Measurements from ENCODE around the gene RPRD1B.
"Not testable (repeated sequence)": the region's sequence is repeated elsewhere in the genome, so short reads cannot be mapped to it uniquely, and the experiment has no call there.

RPRD1B gene

DNA sequence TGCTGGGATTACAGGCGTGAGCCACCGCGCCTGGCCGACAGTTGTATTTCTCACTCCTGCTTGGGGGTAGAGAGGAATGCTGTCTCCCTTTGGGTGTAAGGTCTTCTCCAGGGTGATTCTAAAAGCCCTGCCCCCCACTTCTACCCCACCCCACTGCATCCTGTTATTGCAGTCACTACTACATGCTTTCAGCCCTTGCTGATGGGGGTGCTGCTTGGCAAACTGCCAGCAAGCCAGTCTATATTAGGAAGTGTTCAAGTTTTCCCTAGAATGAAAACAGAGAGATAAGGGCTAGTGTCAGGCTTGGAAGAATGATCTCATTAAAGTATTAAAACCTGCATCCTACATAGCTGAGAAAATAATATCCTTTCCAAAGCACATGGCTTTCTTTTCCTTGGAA, 31.6 kb upstream of the RPRD1B start:
- no peak for DNase-seq

DNA sequence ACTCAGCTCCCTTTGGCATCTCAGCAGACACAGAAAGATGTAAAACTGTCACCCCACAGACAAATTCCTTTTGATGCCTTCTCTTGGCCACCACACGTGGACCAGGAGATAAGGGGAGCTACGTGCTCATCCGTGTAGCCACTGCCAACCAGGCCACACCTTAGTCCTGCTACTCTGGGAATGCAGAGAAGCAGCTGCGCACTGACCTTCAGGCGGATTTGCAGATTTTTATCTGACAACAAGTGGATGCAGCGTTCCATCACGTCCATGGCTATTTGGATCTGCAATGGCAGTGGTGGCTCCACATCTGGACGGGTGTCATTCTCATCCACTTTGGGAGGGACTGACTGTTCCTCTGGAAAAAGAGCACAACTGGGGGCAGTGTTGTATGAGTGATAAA, 31.1 kb upstream of the RPRD1B start:
- DNase-seq: no peak

DNA sequence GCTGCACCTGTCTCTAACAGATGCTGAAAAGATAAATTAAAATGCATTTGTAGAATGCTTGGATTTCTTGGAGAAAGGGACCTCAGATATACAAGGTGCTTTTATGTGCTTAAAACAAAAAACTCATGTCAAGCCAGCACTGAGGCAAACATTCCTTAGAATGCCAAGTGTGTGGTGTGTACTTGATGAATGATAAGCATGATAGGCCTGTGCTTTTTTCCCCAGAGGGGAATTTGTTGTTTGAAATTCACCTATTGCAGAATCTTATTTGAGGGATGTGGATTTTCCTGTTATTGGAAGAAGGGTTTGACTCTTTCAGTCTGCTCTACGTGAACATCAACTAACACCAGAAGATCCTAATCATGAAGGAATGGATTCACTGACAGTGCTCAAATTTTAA, 29.1 kb upstream of the RPRD1B start:
- no peak for DNase-seq

DNA sequence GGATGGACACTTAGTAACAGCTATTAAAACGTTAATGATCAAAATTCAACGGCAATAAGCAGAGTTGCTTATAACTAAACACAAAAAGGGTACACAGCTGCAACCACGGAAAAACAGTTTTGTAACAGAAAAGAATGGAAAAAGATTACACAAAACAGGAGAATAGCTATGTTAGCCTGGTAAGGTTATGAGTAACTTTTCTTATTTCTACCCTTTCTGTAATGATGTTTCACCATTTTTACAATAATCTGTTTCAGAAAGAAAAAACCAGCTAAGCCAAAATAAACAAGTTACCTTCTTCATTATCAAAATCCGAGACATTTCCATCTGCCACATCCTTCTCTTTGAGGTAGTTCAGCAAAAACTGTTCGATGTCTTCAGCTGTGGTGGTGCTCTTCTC, 27.6 kb upstream of the RPRD1B start:
- DNase-seq: no peak

DNA sequence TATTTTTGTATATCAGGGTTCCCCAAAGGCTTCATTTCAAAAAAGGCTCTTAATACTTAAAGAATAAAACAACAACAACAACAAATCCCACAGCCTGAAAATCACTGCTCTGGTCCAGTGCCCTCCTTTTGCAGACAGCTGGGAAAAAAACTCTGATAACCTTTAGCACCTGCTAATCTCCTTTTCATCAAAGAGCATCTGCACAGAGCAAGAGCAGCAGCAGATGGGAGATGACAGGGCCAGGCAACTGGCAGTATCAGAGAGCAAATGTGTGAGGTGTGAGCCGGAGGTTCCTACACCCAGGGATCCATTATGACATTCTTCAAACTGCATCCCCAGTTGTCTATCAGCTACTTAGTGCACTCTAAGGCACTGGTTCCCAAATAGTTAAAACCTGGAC, 26.0 kb upstream of the RPRD1B start:
- DNase-seq: no peak

DNA sequence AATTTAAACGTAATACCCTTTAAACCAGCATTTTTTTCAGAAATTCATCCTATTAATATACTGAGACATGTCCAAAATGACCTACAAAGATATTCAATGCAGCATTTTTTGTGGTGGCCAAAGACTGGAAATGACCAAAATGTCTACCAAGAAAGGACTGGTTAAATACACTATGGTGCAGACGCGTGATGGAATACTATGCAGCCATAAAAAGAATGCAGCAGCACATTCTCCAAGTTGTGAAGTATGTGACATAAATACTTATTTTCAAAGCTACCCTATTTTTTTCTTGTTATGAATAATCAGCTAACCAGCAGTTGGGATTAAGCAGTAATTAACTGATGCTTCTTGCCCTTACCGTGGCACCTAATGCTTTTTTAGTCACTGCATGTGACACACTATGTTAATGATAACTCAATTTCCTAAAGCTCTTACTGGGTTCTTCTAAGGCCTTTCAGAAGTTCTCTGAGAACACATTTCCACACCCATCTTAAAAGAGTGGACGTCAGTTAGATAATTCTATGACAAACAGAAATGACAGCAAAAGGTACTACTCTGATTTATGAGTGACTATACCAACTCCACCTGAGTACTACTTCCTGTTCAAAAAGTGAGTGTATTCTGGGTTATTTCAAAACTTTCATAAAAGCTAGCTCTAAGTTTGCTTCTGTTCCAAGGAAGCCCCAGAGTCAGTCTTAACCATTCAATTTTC, 25.2 kb upstream of the RPRD1B start:
- DNase-seq: no peak

DNA sequence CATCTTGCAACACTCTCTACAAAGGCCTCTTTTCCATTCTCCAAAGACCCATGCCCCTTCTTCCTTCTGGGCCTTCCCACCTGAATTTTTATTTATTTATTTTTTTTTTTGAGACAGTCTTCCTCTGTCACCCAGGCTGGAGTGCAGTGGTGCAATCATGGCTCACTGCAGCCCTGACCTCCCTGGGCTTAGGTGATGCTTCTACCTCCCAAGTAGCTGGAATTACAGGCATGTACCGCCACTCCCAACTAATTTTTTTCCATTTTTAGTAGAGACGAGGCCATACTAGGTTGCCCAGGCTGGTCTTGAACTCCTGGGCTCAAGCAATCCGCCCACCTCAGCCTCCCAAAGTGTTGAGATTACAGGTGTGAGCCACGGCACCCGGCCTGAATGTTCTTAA, 24.1 kb upstream of the RPRD1B start:
- DNase-seq: not testable (repeated sequence)

DNA sequence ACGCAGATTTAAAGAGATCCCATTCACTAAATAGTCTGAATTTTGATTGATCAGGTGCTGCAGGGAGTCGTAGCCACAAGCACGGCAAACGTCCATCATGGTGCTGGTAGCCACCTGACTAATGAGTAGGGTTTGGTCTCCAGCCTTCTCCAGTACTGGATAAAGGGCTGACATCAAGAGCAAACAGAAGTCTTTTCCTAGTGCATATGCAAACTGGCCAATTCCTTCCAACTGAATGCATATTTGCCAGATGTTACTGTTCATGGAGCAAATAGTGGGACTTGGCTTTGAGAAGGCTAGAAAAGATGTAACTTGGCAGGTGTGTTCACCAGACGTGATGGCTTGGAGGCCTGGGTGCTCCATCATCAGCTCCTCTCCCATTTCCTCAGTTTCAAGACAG, 21.9 kb upstream of the RPRD1B start:
- no peak for DNase-seq

DNA sequence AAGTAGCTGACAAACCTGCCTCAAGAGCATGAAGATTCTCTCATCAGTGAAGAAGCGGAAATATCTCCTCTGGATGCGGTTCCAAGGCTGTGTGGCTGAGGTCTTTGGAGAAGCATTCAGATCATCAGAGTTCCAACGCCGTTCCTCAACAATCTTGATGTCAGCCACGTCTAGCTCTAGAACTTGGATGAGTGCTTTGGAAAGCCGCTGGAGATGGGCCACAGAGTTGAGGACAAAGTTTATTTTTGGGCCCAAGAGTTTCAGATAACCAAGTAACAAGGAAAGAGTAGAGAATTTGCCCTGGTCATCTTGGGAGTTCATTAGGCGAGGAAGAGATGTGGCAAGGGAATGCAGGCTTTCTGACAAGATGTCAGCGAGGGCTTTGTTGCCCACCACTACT, 21.2 kb upstream of the RPRD1B start:
- no peak for DNase-seq

DNA sequence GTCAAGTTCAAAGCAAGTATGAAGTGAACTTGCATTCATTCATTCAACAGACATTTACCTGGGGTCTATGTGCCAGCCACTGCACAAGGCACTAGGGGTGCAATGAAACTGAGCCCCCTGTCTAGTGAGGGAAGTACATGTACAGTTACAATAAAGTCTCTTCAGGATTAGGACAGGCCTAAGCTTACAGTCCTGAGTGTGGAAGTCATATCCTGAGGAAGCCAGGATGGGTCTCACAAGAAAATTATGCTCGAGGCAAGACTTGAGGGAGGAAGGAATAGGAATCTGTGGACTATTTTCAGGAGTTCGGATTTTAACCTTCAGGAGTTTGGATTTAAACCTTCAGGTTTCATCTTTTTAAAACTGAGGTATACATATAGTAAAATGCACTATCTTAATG, 19.7 kb upstream of the RPRD1B start:
- no peak for DNase-seq

DNA sequence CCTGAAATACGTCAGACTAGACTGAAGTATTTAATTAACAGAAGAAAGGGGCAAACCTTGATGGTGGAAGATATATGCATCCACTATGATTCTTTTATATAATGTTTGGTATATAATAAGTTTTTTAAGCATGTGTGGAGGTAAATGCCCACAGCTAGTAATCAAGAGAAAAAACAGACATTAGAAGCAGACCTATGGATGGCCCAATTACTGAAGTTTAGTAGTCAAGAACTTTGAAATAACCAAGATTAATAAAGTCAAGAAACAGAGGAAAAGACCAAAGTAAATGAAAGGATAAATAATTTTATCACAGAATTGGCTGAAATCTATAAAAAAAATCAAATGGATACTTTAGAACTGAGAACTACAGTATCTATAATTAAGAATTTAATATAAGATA, 15.6 kb upstream of the RPRD1B start:
- DNase-seq: no peak

DNA sequence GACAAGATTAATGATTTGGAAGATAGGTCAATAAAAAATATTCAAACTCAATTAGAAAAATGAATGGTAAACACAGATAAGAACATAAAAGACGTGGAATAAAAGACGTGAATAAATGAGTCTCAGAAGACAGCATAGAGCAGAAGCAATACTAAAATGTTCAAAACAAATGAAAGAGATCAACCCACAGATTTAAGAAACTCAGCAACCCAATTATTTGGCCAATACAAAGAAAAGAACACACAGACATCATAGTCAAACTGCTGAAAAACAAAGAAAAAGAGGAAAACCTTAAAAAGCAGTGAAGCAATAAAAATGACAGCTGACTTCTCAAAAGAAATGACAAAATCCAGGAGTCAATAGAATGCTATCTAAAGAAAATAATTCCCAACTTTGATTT, 15.2 kb upstream of the RPRD1B start:
- DNase-seq: no peak

DNA sequence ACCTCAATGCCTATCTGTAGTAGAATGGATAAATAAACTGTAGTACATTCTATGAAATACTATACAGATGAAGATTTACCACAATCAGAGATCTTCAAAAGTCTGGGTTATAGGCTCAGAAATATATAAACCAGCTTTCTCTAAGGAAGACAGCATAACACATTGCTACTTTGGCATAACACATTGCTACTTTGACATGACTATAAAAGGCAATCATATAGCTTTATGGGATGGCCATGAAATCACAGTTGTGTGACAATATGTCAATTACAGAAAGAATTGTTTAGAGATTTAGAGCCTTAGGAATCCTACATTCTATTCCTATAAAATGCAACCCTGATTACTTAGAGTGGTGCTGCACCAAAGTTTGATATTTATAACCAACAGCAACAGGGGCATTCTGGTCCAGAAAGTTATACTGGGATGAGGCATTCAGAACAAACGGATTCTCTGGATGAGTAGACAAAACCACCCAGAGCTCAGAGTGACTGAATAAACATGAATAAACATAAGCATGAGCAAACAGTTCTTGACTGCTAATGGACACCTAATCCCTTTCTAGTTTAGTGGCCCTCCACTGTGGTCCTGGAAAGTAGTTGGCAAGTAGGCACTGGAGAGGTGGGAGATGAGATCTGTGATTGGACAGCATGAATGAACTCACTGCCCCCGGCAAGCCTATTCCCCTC, 12.3 kb upstream of the RPRD1B start:
- DNase-seq: no peak

DNA sequence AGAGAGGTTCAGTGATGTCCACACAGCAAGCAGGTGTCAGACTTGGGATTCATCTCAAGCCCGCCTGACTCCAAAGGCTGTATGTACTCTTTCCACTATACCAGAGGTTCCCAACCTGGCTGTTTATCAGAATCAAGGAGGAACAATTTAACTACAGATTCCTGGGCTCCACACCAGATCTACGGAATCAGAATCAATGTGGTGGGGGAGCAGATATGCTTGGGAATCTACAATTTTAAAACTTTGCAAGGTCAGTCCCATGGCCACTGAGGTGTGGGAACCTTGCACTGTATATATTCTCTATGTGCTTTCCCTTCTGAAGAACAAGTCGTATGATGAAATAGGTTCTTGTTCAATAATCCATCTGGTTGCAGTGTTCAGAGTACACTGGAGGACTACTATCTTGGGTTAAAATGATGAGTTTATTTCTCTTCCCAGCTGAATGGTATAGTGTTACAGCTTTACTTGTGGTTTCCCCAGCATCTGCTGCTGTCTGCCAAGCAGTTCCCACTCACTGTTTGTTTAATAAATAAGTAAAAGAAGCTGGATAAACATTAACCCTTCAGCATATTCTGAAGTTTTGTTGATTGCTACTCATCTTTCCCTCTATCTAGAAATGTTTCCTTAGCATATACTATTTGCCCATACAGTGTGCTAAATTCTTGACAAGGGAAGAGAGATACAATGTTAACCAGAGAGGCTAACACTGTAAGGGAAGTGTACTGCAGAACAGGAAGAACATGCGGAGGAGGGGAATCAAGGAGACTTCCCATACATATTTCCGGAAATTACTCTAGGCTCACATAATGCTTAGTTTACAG, 10.2 kb upstream of the RPRD1B start:
- DNase-seq: no peak

DNA sequence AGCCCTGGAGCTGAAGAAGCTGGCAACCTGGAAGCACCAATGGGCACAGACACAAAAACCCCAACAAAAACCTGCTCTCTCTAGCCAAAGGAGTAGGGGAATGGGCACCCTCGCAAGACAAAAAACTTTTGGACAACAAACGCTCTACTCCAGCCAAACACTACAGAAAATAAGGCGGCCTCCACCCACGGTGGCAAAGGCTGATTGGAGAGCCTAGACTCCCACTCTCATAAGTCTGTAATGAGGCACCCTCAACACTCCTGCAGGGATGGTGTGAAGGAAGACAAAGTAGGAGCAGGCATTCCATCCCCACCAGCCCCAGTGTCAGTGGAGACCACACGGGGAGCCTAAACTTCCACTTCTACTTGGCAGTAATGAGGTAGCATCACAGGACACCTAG, 9.1 kb upstream of the RPRD1B start:
- no peak for DNase-seq

DNA sequence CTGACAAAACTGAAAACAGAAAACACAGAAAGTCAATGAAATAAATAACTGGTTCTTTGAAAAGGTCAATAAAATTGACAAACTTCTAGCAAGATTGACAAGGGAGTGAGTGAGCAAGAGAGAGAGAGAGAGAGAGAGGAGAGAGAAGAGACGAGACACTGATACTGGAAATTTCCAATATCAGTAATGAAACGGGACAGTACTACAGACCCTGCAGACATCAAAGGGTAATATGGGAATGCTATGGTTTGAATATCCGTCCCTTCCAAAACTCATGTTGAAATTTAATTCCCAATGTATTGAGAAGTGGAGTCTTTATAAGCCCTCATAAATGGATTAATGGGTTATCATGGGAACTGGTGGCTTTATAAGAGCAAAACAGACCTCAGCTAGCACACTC, 4.1 kb upstream of the RPRD1B start:
- DNase-seq: no peak

DNA sequence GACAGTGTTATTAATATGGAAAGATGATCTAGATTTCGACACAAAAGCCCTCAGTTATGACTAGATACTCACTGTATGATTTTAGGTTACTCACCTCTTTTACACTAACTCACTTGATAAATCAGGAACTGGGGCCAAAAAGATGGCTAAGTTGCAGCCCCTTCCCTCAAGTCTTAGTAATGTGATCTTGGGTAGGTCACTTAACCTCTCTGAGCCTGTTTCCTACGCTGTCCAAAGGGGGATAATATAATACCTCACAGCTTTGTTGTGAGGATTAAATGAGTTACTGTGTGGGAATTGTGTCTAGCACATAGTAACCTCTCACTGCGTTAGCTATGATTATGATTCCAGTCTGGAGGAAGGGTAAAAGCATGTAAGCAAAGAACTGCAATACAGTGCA, 1.6 kb upstream of the RPRD1B start:
- DNase-seq: no peak

DNA sequence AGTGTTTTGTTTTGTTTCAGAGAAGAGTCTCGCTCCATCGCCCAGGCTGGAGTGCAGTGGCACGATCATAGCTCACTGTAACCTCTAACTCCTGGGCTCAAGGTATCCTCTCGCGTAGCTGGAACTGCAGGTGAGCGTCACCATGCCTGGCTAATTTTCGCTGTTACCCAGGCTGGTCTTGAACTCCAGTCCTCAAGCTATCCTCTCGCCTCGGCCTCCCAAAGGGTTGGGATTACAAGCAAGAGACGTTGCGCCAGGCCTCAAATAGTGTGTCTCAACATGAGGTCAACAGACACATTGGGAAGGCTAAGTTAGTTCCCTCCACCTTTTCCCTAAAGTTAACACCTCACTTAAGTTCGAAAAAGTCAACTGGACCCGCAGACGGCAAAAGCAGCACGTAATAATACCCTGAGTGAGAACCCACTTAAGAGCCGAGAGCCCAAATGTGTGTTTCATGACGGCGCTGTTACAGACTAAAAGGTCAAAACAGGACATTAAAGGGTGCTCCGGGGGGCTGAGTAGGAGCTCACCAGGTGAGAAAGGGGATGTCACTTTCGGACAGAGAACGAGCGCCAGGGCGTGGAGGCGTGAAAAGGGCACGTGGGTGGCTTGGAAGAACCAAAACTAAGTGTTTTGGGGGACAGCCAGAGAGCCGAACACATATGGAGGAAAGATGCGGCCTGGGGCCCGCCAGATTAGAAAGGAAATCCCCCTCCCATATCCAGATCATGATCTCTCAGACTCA, 789 bp upstream of the RPRD1B start:
- DNase-seq: peak; percentile 72

DNA sequence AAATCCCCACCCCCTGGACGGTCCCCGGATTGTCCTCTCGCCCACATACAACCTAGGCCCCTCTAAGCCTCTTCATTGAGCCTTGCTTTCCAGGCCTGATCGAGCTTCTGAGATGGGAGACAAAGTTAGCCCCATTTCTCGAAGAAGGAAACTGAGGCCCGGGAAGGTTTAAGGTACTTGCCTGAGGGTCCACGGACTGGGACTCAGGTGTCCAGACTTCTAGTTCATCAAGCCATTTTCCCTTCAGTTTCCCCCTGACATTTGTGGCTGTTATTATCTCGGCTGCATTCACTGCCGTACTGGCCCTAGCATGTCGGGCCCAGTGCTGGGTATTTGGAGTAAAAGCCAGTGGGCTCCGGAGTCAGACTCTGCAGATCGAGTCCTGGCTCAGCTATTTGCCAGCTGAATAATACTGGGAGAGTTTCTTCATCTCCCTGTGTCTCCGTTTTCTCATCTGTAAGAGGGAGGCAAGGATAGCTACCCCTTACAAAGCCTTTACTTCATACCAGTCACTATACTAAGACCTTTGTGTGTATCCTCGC, 633 bp downstream of the RPRD1B start:
- DNase-seq: no peak

DNA sequence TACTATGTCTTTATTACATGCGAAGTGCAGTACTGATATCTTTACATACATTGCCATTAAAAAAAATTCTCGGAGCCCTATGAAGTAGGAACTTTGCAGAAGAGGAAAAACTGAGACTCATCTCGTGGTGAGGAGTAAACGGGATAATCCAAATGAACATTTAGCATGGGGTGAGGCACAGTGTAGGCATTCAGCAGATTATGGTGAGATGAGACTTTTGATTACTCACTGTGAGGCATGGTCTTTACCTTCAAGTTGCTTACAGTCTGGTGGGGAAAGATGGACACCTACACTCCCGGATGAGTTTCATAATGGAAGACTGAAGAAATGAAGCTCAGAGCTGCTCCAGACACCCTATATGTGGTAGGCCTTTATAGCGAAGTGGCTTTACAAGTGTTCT, 1.4 kb downstream of the RPRD1B start:
- no peak for DNase-seq

DNA sequence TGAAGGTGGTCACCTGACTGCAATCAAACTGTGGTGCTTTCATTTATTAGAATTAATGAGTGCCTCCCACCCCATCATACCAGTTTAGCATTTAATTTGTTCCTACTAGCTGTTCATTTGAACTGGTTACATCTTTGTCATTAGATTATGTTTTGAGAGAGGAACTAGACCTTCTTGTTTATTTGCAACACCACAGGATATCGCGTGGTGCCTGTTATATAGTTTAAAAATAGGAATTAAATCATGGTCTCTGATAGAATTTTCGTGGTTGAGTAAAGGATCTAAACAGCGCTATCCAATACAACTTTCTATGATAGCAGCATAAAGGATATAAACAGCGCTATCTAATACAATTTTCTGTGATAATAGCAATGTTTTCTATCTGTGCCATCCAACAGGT, 2.8 kb downstream of the RPRD1B start:
- DNase-seq: no peak

DNA sequence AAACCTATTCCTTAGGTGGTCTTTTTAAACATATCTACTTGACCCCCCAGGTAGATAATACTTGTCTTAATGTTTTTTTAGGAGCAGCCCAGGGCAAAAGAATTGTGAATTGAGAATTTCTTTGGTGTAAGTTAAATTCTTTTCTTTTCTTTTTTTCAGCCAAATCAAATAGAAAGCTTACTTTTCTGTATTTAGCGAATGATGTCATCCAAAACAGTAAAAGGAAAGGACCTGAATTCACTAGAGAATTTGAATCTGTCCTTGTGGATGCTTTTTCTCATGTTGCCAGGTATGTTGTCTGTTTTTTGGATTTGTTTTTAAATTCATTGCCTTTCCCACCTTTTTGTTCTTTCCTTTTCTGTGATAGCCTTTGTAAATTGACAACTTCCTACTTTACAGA, 6.7 kb downstream of the RPRD1B start:
- no peak for DNase-seq
